Endodermal cell (in vitro differentiated cells): Measurements from ENCODE around the gene ATXN7L1. TPM values are rescaled to one million over a fixed set of nuclear protein-coding genes. Genes with fewer than 3 reads are reported as not detected.

Source experiments
- DNase-seq: peaks from one replicate; pipeline ENCODE4 v3.0.0-alpha.2; 2017
- H3K27ac ChIP-seq: 2 replicates; pipeline ENCODE4 v1.5.1; 2013; ENCODE audit warnings: mild to moderate bottlenecking, low read depth, low read length, moderate library complexity
- H3K27me3 ChIP-seq: 2 replicates; pipeline ENCODE4 v1.6.1; 2013; ENCODE audit warnings: mild to moderate bottlenecking, low read length, moderate library complexity; ENCODE audit not compliant: insufficient read depth, control insufficient read depth, poor library complexity, severe bottlenecking
- H3K36me3 ChIP-seq: 2 replicates; pipeline ENCODE4 v1.7.0; 2013; ENCODE audit warnings: mild to moderate bottlenecking, low read length, moderate library complexity; ENCODE audit not compliant: control insufficient read depth, insufficient read depth
- H3K4me1 ChIP-seq: one replicate; pipeline ENCODE4 v1.7.0; 2013; ENCODE audit warnings: low read length; ENCODE audit not compliant: control insufficient read depth, insufficient read depth
- H3K4me3 ChIP-seq: 2 replicates; pipeline ENCODE4 v1.5.1; 2013; ENCODE audit warnings: mild to moderate bottlenecking, low read length, moderate library complexity
- H3K9ac ChIP-seq: 2 replicates; pipeline ENCODE4 v1.6.1; 2013; ENCODE audit warnings: mild to moderate bottlenecking, low read length, moderate library complexity; ENCODE audit not compliant: poor library complexity, severe bottlenecking; ENCODE audit errors: extremely low read depth
- H3K9me3 ChIP-seq: 2 replicates; pipeline ENCODE4 v1.6.1; 2013; ENCODE audit warnings: mild to moderate bottlenecking, low read length, moderate library complexity; ENCODE audit not compliant: control insufficient read depth
- H3K27ac Mint-ChIP-seq: 2 replicates; pipeline ENCODE4 v1.8.0; 2020; ENCODE audit warnings: mixed read lengths
- H3K27me3 Mint-ChIP-seq: 2 replicates; pipeline ENCODE4 v1.8.0; 2021; ENCODE audit warnings: mild to moderate bottlenecking, mixed read lengths; ENCODE audit not compliant: insufficient read depth
- H3K36me3 Mint-ChIP-seq: 2 replicates; pipeline ENCODE4 v1.8.0; 2020; ENCODE audit warnings: low read depth, mixed read lengths
- H3K4me1 Mint-ChIP-seq: 2 replicates; pipeline ENCODE4 v1.8.0; 2020; ENCODE audit warnings: mixed read lengths
- H3K4me3 Mint-ChIP-seq: 2 replicates; pipeline ENCODE4 v1.8.0; 2020; ENCODE audit warnings: mild to moderate bottlenecking, moderate library complexity, mixed read lengths
- H3K9me3 Mint-ChIP-seq: 2 replicates; pipeline ENCODE4 v1.8.0; 2020; ENCODE audit warnings: mild to moderate bottlenecking, mixed read lengths
- CTCF ChIP-seq: fragments of 200-600 bp; sonication (generic); conservative IDR thresholded peaks from 2 replicates; pipeline ENCODE4 v1.5.0; 2021; ENCODE audit warnings: antibody characterized with exemption, mild to moderate bottlenecking
- WGBS, 2 experiments: methylation state at CpG; one replicate each; pipeline versions ENCODE4 v1.1.5 to v1.1.7; 2013; ENCODE audit warnings: missing lambda C conversion rate in 2 of 2, mixed read lengths in 1 of 2; ENCODE audit not compliant: insufficient coverage in 1 of 2, insufficient read length in 1 of 2; 5-methylcytosine and 5-hydroxymethylcytosine counted together
- total RNA-seq, 2 donors: library from RNA; stranded (reverse); fragmentation: NEBNext Ultra II Directional in 1 of 2; extraction: Animal tissue kit (Norgen Biotek cat#: 25700) in 1 of 2; gene quantifications; 2 replicates in 1 of 2; 3 replicates in 1 of 2; pipeline ENCODE4 v1.2.1, GENCODE V29; 2021

The ATXN7L1 gene
- total RNA-seq, 2 donors from 2014 or later, result 16.9 to 30.4 TPM

GRCh38 chr7:105894131-105894530 lies 17.7 kb upstream of the ATXN7L1 start:
- Mint-ChIP-seq H3K36me3 (peaks cover 25% of the 10 kb centered on the region), H3K4me1 (peaks cover 15% of the 10 kb centered on the region), H3K27ac (no peak overlapping the region), H3K4me3 (no peak overlapping the region), H3K9me3 (no peaks in the 10 kb centered on the region), H3K27me3 (no peaks in the 10 kb centered on the region)
- TF ChIP-seq CTCF, result no peak
- Histone ChIP-seq H3K4me3 (no peak overlapping the region), H3K9me3 (no peaks in the 10 kb centered on the region), H3K27ac (no peak overlapping the region), H3K27me3 (peaks cover 5% of the 10 kb centered on the region), H3K4me1 (no peaks in the 10 kb centered on the region), H3K9ac (no peak overlapping the region), H3K36me3 (peaks cover 6% of the 10 kb centered on the region)
- WGBS, 2 experiments, result 93 to 100% methylated on average over 1 to 3 of the region's 3 CpGs
- DNase-seq, result no peak

GRCh38 chr7:105892387-105892786 lies 16.0 kb upstream of the ATXN7L1 start:
- Histone ChIP-seq H3K9ac (no peak overlapping the region), H3K9me3 (no peaks in the 10 kb centered on the region), H3K27ac (no peak overlapping the region), H3K36me3 (peaks cover 6% of the 10 kb centered on the region), H3K27me3 (peaks cover 5% of the 10 kb centered on the region), H3K4me1 (no peaks in the 10 kb centered on the region), H3K4me3 (no peak overlapping the region)
- WGBS, 2 experiments, result 92% methylated on average over 2 of the region's 2 CpGs; no CpG with 5 or more reads in 1 of the 2 experiments
- no peak for DNase-seq
- no peak overlapping the region for H3K4me3 Mint-ChIP-seq
- H3K4me1 Mint-ChIP-seq, result peaks cover 18% of the 10 kb centered on the region
- no peaks in the 10 kb centered on the region for H3K27me3 Mint-ChIP-seq
- H3K9me3 Mint-ChIP-seq, result no peaks in the 10 kb centered on the region
- no peak for TF ChIP-seq CTCF
- H3K36me3 Mint-ChIP-seq, result peaks cover 20% of the 10 kb centered on the region
- H3K27ac Mint-ChIP-seq, result peak overlapping the region; percentile 10

GRCh38 chr7:105890290-105890997 lies 14.0 kb upstream of the ATXN7L1 start:
- no peaks in the 10 kb centered on the region for H3K4me1 ChIP-seq
- H3K4me3 ChIP-seq, result no peak overlapping the region
- peaks cover 6% of the 10 kb centered on the region for H3K36me3 ChIP-seq
- Mint-ChIP-seq H3K4me3 (no peak overlapping the region), H3K27ac (no peak overlapping the region), H3K9me3 (no peaks in the 10 kb centered on the region), H3K27me3 (no peaks in the 10 kb centered on the region), H3K36me3 (peaks cover 22% of the 10 kb centered on the region), H3K4me1 (peaks cover 20% of the 10 kb centered on the region)
- no peaks in the 10 kb centered on the region for H3K9me3 ChIP-seq
- H3K27me3 ChIP-seq, result peaks cover 5% of the 10 kb centered on the region
- 92 to 100% methylated on average over 2 to 4 of the region's 4 CpGs for WGBS, 2 experiments
- TF ChIP-seq CTCF, result no peak
- no peak for DNase-seq
- no peak overlapping the region for H3K27ac ChIP-seq
- no peak overlapping the region for H3K9ac ChIP-seq
